ENCODE measurements around the gene NCKAP1. TPM values are rescaled to one million over a fixed set of nuclear protein-coding genes. Genes with fewer than 3 reads are reported as not detected.
"Not testable (repeated sequence)": the region's sequence is repeated elsewhere in the genome, so short reads cannot be mapped to it uniquely, and the experiment has no call there.

NCKAP1 gene
- total and polyA plus RNA-seq, 4 donors, result 36.4 to 194 (median 73.1) TPM

- ATAC-seq (ENCODE audit: insufficient read depth, low FRiP score) (no peak), DNase-seq (no peak)
- Histone ChIP-seq H3K36me3 (ENCODE audit: control insufficient read depth in 4 of 4, insufficient read depth in 4 of 4, low read length in 4 of 4) (peaks cover 0 to 17% (median 3%) of the 10 kb centered on the region in 4 donors), H3K9me3 (ENCODE audit: control insufficient read depth in 4 of 4, insufficient read depth in 3 of 4, low read length in 3 of 4) (no peaks in the 10 kb centered on the region), H3K4me1 (ENCODE audit: control insufficient read depth in 5 of 5, insufficient read depth in 5 of 5, low read length in 5 of 5) (no peaks in the 10 kb centered on the region), H3K4me3 (no peak overlapping the region), H3K27ac (ENCODE audit: low read depth in 1 of 2, low read length in 1 of 2) (no peak overlapping the region), H3K9ac (ENCODE audit: insufficient read depth in 1 of 2, low read length in 2 of 2) (no peak overlapping the region), H3K27me3 (ENCODE audit: control insufficient read depth in 3 of 3, insufficient read depth in 3 of 3, low read length in 2 of 3) (no peaks in the 10 kb centered on the region)
- 75 to 88% methylated on average over 2 of the region's 2 CpGs for WGBS, 2 donors
- no peak for TF ChIP-seq CTCF (IDR thresholded peaks at IDR 0.05; ENCODE audit: control extremely low read depth, extremely low read depth)
Measured at GRCh38 chr2:182962641-182963040, 75.6 kb downstream of the NCKAP1 start.

- H3K9ac ChIP-seq (ENCODE audit: insufficient read depth in 1 of 2, low read length in 2 of 2); H3K4me1 ChIP-seq (ENCODE audit: control insufficient read depth in 5 of 5, insufficient read depth in 5 of 5, low read length in 5 of 5); H3K27me3 ChIP-seq (ENCODE audit: control insufficient read depth in 3 of 3, insufficient read depth in 3 of 3, low read length in 2 of 3); H3K27ac ChIP-seq (ENCODE audit: low read depth in 1 of 2, low read length in 1 of 2); ATAC-seq (ENCODE audit: insufficient read depth, low FRiP score); DNase-seq; H3K9me3 ChIP-seq (ENCODE audit: control insufficient read depth in 4 of 4, insufficient read depth in 3 of 4, low read length in 3 of 4); H3K4me3 ChIP-seq: not testable (repeated sequence)
- H3K36me3 ChIP-seq (ENCODE audit: control insufficient read depth in 4 of 4, insufficient read depth in 4 of 4, low read length in 4 of 4), result peaks cover 0 to 21% (median 2%) of the 10 kb centered on the region in 4 donors
- WGBS, 2 donors, result 91 to 96% methylated on average over 1 of the region's 2 CpGs
Measured at GRCh38 chr2:182960869-182961268, 77.4 kb downstream of the NCKAP1 start.

GRCh38 chr2:182954789-182955188 lies 83.5 kb downstream of the NCKAP1 start:
- H3K27ac ChIP-seq (ENCODE audit: low read depth in 1 of 2, low read length in 1 of 2), result no peak overlapping the region
- H3K9ac ChIP-seq (ENCODE audit: insufficient read depth in 1 of 2, low read length in 2 of 2), result no peak overlapping the region
- H3K4me3 ChIP-seq, result no peak overlapping the region
- no peak for TF ChIP-seq CTCF (IDR thresholded peaks at IDR 0.05; ENCODE audit: control extremely low read depth, extremely low read depth)
- H3K9me3 ChIP-seq (ENCODE audit: control insufficient read depth in 4 of 4, insufficient read depth in 3 of 4, low read length in 3 of 4), result no peaks in the 10 kb centered on the region
- H3K27me3 ChIP-seq (ENCODE audit: control insufficient read depth in 3 of 3, insufficient read depth in 3 of 3, low read length in 2 of 3), result no peaks in the 10 kb centered on the region
- peaks cover 0 to 2% (median 0%) of the 10 kb centered on the region in 5 donors for H3K4me1 ChIP-seq (ENCODE audit: control insufficient read depth in 5 of 5, insufficient read depth in 5 of 5, low read length in 5 of 5)
- H3K36me3 ChIP-seq (ENCODE audit: control insufficient read depth in 4 of 4, insufficient read depth in 4 of 4, low read length in 4 of 4), result peaks cover 4 to 31% (median 4%) of the 10 kb centered on the region in 4 donors
- ATAC-seq (ENCODE audit: insufficient read depth, low FRiP score), result no peak
- no peak for DNase-seq

- Histone ChIP-seq H3K36me3 (ENCODE audit: control insufficient read depth in 4 of 4, insufficient read depth in 4 of 4, low read length in 4 of 4) (peaks cover 4 to 31% (median 4%) of the 10 kb centered on the region in 4 donors), H3K27ac (ENCODE audit: low read depth in 1 of 2, low read length in 1 of 2) (no peak overlapping the region), H3K27me3 (ENCODE audit: control insufficient read depth in 3 of 3, insufficient read depth in 3 of 3, low read length in 2 of 3) (no peaks in the 10 kb centered on the region), H3K4me3 (no peak overlapping the region), H3K4me1 (ENCODE audit: control insufficient read depth in 5 of 5, insufficient read depth in 5 of 5, low read length in 5 of 5) (peaks cover 0 to 7% (median 0%) of the 10 kb centered on the region in 5 donors), H3K9me3 (ENCODE audit: control insufficient read depth in 4 of 4, insufficient read depth in 3 of 4, low read length in 3 of 4) (no peaks in the 10 kb centered on the region), H3K9ac (ENCODE audit: insufficient read depth in 1 of 2, low read length in 2 of 2) (no peak overlapping the region)
- DNase-seq (no peak), ATAC-seq (ENCODE audit: insufficient read depth, low FRiP score) (no peak)
- no peak for TF ChIP-seq CTCF (IDR thresholded peaks at IDR 0.05; ENCODE audit: control extremely low read depth, extremely low read depth)
- 89 to 91% methylated on average over 6 of the region's 6 CpGs for WGBS, 2 donors
Measured at GRCh38 chr2:182952741-182953450, 85.4 kb downstream of the NCKAP1 start.

Measured in lung (tissue), 12 donors.